Activated CD4-positive, alpha-beta T cell treated with anti-CD3 and anti-CD28 coated beads, Interleukin-2, amount 10 ng/mL, durations not matched to agents 7 days and 5 days (primary cell): Measurements from ENCODE around the gene TIMM22. TPM values are rescaled to one million over a fixed set of nuclear protein-coding genes. Genes with fewer than 3 reads are reported as not detected.
A peak's percentile ranks its signal among the peaks of the same experiment; 100 is the strongest.

Experiments
- CTCF ChIA-PET: fragments of 350-600 bp; sonication (Branson Sonifier 250); formaldehyde crosslinking; loops from one replicate; lab custom pipeline; 2021; ENCODE audit warnings: antibody characterized with exemption; lab: Charles Lee
- POLR2A ChIA-PET: fragments of 350-600 bp; sonication (Branson Sonifier 250); formaldehyde crosslinking; loops from one replicate; lab custom pipeline; 2021; ENCODE audit warnings: antibody characterized with exemption; lab: Charles Lee
- DNase-seq: peaks from one replicate; pipeline ENCODE4 v3.0.0-alpha.2; 2020
- H3K27ac Mint-ChIP-seq: one replicate; pipeline ENCODE4 v1.8.0; 2021; ENCODE audit warnings: mild to moderate bottlenecking, moderate library complexity, mixed read lengths
- H3K27me3 Mint-ChIP-seq: one replicate; pipeline ENCODE4 v1.8.0; 2021; ENCODE audit warnings: mixed read lengths
- H3K36me3 Mint-ChIP-seq: one replicate; pipeline ENCODE4 v1.8.0; 2021; ENCODE audit warnings: low read depth, mixed read lengths
- H3K4me1 Mint-ChIP-seq: one replicate; pipeline ENCODE4 v1.8.0; 2021; ENCODE audit warnings: mixed read lengths
- H3K4me3 Mint-ChIP-seq: one replicate; pipeline ENCODE4 v1.8.0; 2021; ENCODE audit warnings: mild to moderate bottlenecking, moderate library complexity, mixed read lengths
- H3K9me3 Mint-ChIP-seq: one replicate; pipeline ENCODE4 v1.8.0; 2021; ENCODE audit warnings: mixed read lengths
- total RNA-seq, 2 experiments: library from RNA; stranded (reverse); gene quantifications; one replicate each; pipeline ENCODE4 v1.2.3, GENCODE V29; 2021

TIMM22 gene
- total RNA-seq, 2 experiments from 2014 or later, result 8.4 to 9.2 TPM

DNA sequence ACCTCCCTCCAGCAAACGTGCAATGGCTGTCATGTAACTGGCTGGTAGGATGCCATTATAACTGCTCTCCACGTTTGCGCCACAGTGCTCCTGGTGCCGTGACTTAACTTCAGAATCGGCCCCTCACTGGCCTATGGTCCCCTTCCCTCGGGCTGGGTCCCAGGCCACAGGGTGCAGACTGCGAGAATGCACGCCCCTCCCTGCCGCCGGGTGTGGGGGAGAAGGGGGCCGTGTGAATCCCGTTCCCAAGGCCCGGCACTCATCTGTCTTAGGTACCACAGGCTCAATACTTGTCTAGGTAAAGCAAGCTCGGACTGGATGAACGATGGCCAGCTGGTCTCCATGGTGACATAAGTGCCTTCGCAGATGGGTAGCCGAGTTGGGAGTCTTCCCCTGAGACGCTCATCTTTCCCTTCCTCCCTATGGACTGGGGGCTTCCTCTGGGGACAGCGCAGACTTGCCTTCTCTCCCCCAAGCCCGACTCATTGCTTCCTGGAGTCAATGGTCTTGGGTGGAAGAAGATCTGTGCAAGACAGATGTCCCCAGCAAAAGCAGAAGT is 37.8 kb downstream of the TIMM22 start:
- Mint-ChIP-seq H3K36me3 (peaks cover 7% of the 10 kb centered on the region), H3K4me3 (no peak overlapping the region), H3K9me3 (no peaks in the 10 kb centered on the region), H3K27ac (no peak overlapping the region), H3K4me1 (no peaks in the 10 kb centered on the region), H3K27me3 (no peaks in the 10 kb centered on the region)
- ChIA-PET POLR2A (no interaction called here), CTCF (no interaction called here)
- DNase-seq, result no peak

DNA sequence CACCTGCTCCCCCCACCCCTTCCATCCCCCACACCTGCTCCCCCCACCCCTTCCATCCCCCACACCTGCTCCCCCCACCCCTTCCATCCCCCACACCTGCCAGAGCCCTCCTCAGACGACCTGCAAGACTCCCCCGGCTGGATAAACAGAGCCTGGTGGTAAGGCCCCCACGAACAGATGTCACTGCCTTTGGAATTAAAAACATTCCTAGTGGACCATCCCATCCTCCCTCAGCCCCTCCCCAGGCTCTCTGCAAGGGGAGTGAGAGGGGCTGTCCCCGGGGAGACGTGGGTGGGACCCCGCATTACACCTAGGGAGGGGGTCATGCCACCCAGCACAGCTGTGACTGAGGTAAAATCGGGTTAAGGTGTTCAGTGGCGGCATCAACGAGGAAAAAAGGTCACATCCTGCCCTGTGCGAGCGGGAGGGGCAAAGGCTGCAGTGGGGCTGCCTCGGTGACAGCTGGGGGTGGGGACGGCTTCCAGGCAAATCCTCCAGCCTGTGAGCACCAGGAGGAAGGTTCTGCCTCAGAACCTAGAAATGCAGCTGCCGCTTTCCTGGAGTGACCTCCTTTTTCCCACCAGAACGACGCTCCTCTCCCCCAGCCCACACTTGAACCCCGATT is 38.7 kb downstream of the TIMM22 start:
- no peaks in the 10 kb centered on the region for H3K9me3 Mint-ChIP-seq
- H3K36me3 Mint-ChIP-seq, result peaks cover 7% of the 10 kb centered on the region
- no peak for DNase-seq
- CTCF ChIA-PET, result no interaction called here
- no peak overlapping the region for H3K27ac Mint-ChIP-seq
- H3K4me3 Mint-ChIP-seq, result no peak overlapping the region
- POLR2A ChIA-PET, result no interaction called here
- no peaks in the 10 kb centered on the region for H3K27me3 Mint-ChIP-seq
- no peaks in the 10 kb centered on the region for H3K4me1 Mint-ChIP-seq

DNA sequence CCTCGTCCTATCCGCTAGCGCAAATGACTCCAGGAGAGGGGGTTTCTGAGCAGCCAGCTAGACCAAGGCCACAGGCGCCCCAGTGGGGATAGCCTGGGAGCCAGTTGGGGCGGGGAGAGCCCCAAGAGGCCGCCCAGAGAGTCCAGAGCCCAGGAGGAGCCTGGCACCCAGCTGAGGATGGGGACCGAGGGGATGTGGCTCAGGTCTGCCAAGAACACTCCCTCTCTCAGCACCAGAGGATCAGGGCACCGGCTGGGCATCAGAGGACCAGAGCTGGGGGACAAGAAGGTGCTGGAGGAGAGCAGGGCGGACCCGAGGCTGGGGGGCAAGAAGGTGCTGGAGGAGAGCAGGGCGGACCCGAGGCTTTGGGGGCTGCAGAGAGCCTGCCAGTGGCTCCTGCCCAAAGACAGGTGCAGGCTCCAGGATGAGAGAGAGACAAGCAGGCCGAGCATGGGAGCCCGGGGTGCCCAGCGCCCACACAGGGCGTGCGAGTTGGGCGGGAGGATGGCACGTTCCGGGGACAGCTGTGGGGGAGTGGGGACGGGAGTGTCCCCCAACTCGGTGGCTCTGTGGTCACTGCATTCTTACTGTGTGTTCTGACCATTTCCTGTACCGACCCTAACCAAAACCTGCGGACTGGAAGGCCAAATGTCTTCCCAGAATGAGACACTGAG is 39.4 kb downstream of the TIMM22 start:
- CTCF ChIA-PET, result interaction anchor here (0.6 kb wide), 1 partner anchor 49 kb away, joined by 4 read pairs; no protein-coding TSS in a partner anchor

DNA sequence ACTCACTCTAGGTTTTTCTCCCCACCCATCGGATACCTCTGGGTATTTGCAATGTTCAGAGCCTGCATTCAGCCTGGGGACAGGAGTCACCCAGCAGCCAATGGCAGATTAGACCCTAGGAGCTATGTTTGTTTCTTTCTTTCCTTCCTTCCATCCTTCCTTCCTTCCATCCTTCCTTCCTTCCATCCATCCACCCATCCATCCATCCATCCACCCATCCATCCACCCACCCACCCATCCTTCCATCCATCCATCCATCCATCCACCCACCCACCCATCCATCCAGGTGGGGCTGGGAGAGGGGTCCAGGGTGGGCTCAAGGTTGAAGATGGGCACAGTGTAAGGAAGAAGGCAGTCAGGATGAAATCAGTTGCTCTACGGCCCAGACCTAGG is 39.9 kb downstream of the TIMM22 start:
- H3K9me3 Mint-ChIP-seq, result no peaks in the 10 kb centered on the region
- H3K36me3 Mint-ChIP-seq, result peaks cover 9% of the 10 kb centered on the region
- CTCF ChIA-PET, result interaction anchor here (0.6 to 1.0 kb wide), 2 partner anchors 9 to 48 kb away, joined by 3 to 4 read pairs; no protein-coding TSS in a partner anchor

More for the DNA sequence above, 39.4 kb downstream of the TIMM22 start:
- no peaks in the 10 kb centered on the region for H3K27me3 Mint-ChIP-seq
- H3K36me3 Mint-ChIP-seq, result peaks cover 7% of the 10 kb centered on the region
- POLR2A ChIA-PET, result no interaction called here
- H3K4me1 Mint-ChIP-seq, result no peaks in the 10 kb centered on the region
- H3K9me3 Mint-ChIP-seq, result no peaks in the 10 kb centered on the region
- no peak overlapping the region for H3K4me3 Mint-ChIP-seq
- H3K27ac Mint-ChIP-seq, result peak overlapping the region; percentile 36
- DNase-seq, result no peak

DNA sequence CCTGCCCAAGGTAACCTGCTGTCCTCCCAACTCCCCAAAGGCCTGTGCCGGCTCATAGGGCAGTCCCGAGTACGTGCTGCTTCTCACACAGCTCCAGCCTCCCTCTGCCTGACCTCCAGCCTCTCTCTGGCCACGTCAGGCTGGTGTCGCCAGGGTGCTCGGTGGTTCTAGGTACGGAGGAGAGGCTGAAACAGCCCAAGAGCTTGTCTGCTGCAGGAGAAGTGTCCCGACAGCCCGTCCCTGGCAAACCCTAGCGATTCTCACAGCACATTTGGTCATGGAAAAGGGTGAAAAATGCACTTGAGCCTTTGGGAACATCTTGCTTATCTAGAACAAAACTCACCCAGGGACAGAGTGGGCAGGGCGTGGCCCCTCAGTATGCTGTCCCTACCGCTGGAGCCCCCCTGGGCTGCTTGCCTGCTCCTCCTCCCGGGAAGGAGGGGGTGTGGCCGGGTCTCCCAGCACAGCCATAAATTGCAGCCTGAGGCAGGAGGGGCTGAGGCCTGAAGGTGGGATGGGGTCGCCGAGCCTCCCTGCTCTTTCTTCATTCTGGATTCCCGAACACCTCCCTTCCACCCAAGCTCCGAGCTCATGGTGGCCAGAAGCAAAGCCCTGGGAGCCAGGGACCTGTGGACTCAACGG is 40.4 kb downstream of the TIMM22 start:
- H3K4me3 Mint-ChIP-seq, result no peak overlapping the region
- no peak overlapping the region for H3K27ac Mint-ChIP-seq
- CTCF ChIA-PET, result interaction anchor here (1.0 kb wide), 1 partner anchor 8 kb away, joined by 3 read pairs; no protein-coding TSS in a partner anchor
- no peaks in the 10 kb centered on the region for H3K27me3 Mint-ChIP-seq
- no peaks in the 10 kb centered on the region for H3K4me1 Mint-ChIP-seq
- POLR2A ChIA-PET, result no interaction called here
- no peaks in the 10 kb centered on the region for H3K9me3 Mint-ChIP-seq
- no peak for DNase-seq
- peaks cover 15% of the 10 kb centered on the region for H3K36me3 Mint-ChIP-seq

More for the DNA sequence above, 39.9 kb downstream of the TIMM22 start:
- POLR2A ChIA-PET, result no interaction called here
- Mint-ChIP-seq H3K27ac (peak overlapping the region; percentile 36), H3K27me3 (no peaks in the 10 kb centered on the region), H3K4me1 (no peaks in the 10 kb centered on the region), H3K4me3 (no peak overlapping the region)
- DNase-seq, result no peak

DNA sequence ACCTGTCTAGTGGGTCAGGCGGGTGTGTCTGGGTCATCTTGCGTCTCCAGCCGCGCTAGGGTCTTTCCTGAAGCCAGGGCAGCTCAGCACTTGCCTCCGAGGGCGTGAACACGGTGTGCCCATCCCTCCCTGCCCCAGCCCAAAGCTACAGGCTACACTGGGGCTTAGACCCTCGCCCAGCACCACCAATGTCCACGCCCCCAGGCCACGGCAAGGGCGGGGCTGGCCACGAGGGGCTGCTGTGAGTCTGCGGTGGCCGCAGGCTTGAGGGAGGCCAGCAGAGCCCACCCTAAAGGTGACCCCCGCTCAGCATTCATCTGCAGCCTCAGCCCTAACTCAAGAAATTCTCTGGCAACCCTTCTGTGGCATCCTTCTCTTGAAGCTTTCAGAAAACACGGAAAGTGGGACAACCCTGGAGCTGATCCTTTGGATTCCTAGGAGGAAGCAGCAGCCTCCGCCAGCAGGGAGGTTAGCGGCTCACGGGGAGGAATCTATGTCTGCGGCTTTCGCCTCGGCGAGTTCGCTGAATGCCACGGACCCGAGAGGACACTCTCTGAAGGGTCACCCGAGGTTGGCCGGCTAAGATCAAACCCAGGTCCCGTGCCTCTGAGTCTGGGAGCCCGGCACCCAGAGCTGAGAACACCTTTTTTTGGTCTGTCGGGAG is 41.7 kb downstream of the TIMM22 start:
- no peaks in the 10 kb centered on the region for H3K9me3 Mint-ChIP-seq
- ChIA-PET POLR2A (no interaction called here), CTCF (no interaction called here)
- H3K4me3 Mint-ChIP-seq, result no peak overlapping the region
- H3K4me1 Mint-ChIP-seq, result no peaks in the 10 kb centered on the region
- H3K27me3 Mint-ChIP-seq, result no peaks in the 10 kb centered on the region
- H3K27ac Mint-ChIP-seq, result no peak overlapping the region
- no peak for DNase-seq
- peaks cover 21% of the 10 kb centered on the region for H3K36me3 Mint-ChIP-seq

DNA sequence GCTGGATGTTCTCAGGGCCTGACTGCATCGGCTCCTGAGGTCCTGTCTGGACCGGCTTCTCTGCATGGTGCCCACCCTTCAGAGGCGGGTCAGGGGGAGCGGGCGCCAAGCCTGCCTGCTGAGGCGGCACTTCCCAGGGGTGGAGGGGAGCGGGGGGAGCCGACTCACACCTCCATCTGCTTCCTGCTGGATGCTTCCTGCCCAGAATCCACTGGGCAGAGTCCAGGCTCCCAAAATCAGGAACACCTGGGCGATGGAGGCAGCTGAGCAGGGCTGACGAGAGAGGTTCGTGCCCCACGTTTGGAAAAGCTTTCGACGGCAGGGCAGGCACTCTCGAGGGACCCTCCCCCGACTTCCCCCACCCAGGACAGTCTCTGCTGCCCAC is 42.2 kb downstream of the TIMM22 start:
- no peak overlapping the region for H3K4me3 Mint-ChIP-seq
- DNase-seq, result no peak
- H3K4me1 Mint-ChIP-seq, result no peaks in the 10 kb centered on the region
- no peaks in the 10 kb centered on the region for H3K27me3 Mint-ChIP-seq
- ChIA-PET CTCF (no interaction called here), POLR2A (no interaction called here)
- no peaks in the 10 kb centered on the region for H3K9me3 Mint-ChIP-seq
- no peak overlapping the region for H3K27ac Mint-ChIP-seq
- H3K36me3 Mint-ChIP-seq, result peaks cover 20% of the 10 kb centered on the region

DNA sequence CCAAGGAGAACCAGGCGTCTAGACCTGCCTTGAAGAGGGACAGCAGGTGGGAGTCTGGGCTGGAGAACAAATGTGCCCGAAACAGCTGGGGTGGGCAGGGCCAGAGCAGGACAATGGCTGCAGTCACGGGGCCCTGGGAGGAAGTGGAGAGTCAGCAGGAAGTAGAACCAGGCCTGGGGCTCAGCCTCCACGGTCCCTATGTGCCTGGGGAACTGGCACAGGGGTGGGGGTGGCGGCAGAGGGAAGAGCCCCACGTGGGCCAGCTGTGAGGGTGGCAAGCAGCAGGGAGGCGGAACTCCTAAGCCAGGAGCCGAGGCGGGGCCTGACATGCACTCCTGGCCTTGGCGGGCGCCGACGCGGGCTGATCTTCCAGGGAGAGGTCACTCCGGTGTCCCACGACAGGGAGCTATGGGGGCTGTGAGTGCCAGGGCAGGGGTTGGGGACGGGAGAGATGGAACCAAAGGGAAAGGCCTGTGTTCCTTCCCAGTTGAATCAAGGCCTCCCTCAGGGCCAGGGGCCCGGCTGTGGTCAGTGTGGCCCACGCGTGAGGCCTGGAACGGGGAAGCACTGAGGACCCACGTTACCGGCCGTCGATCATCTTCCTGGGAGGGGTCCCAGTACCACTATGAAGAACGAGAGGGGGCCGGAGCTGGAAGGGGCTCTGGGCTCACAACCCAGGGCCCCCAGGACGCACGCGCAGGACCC is 42.7 kb downstream of the TIMM22 start:
- no peaks in the 10 kb centered on the region for H3K9me3 Mint-ChIP-seq
- no peak overlapping the region for H3K27ac Mint-ChIP-seq
- CTCF ChIA-PET, result no interaction called here
- H3K4me1 Mint-ChIP-seq, result no peaks in the 10 kb centered on the region
- POLR2A ChIA-PET, result no interaction called here
- DNase-seq, result no peak
- no peak overlapping the region for H3K4me3 Mint-ChIP-seq
- no peaks in the 10 kb centered on the region for H3K27me3 Mint-ChIP-seq
- peaks cover 21% of the 10 kb centered on the region for H3K36me3 Mint-ChIP-seq

DNA sequence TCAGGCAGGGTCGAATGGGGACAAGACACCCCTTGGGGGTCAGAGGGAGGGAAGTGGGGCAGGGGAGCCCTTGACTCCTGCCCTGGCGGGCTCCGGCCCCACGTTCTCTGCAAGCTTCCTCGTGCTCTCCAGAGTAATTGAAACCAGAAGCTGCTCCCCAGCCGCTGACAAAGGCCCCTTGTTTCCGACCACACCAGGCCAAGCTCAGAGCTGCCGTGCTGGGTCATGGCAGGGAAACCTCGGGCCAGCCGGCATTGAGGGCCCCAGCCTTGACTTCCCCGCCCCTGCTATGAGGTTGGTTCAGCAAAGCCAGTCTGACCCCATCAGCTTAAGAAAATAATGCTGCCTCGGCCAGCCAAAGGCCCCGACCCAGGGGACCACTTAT is 43.3 kb downstream of the TIMM22 start:
- no peak overlapping the region for H3K27ac Mint-ChIP-seq
- no peaks in the 10 kb centered on the region for H3K9me3 Mint-ChIP-seq
- H3K4me1 Mint-ChIP-seq, result no peaks in the 10 kb centered on the region
- DNase-seq, result no peak
- ChIA-PET CTCF (no interaction called here), POLR2A (no interaction called here)
- H3K36me3 Mint-ChIP-seq, result peaks cover 26% of the 10 kb centered on the region
- no peaks in the 10 kb centered on the region for H3K27me3 Mint-ChIP-seq
- no peak overlapping the region for H3K4me3 Mint-ChIP-seq

DNA sequence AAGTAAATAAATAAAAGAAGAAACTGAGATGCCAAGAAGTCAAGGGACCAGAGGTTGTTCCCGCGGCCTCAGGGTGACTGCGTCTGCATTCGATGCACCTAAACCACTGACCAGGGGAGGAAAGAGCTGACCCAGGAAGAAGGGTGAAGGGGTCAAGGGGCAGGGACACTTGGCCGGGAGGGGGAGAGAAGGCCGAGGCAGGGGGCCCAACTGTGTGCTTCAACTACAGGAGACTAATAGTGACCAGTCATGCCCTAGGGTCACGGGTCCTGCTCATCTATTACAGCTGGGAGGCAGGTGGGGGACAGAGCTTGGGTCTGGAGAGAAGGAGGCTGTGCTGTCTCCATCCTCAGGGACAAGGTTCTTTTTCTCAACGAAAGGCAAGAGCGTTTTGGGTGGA is 44.8 kb downstream of the TIMM22 start:
- no peaks in the 10 kb centered on the region for H3K27me3 Mint-ChIP-seq
- CTCF ChIA-PET, result no interaction called here
- DNase-seq, result no peak
- no peaks in the 10 kb centered on the region for H3K4me1 Mint-ChIP-seq
- H3K36me3 Mint-ChIP-seq, result peaks cover 26% of the 10 kb centered on the region
- H3K27ac Mint-ChIP-seq, result no peak overlapping the region
- POLR2A ChIA-PET, result no interaction called here
- H3K4me3 Mint-ChIP-seq, result no peak overlapping the region
- no peaks in the 10 kb centered on the region for H3K9me3 Mint-ChIP-seq

DNA sequence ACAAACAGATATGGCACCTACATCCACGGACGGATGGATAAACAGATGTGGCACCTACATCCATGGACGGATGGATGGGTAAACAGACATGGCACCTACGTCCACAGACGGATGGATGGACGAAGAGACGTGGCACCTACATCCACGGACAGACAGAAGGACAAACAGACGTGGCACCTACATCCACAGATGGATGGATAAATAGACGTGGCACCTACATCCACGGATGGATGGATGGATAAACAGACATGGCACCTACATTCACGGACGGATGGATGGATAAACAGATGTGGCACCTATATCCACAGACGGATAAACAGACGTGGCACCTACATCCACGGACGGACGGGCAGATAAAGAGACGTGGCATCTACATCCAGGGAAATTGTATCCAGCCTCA is 45.6 kb downstream of the TIMM22 start:
- DNase-seq, result no peak
- Mint-ChIP-seq H3K4me3 (no peak overlapping the region), H3K36me3 (peaks cover 26% of the 10 kb centered on the region), H3K27me3 (no peaks in the 10 kb centered on the region), H3K27ac (no peak overlapping the region), H3K9me3 (no peaks in the 10 kb centered on the region), H3K4me1 (no peaks in the 10 kb centered on the region)
- ChIA-PET POLR2A (no interaction called here), CTCF (no interaction called here)

DNA sequence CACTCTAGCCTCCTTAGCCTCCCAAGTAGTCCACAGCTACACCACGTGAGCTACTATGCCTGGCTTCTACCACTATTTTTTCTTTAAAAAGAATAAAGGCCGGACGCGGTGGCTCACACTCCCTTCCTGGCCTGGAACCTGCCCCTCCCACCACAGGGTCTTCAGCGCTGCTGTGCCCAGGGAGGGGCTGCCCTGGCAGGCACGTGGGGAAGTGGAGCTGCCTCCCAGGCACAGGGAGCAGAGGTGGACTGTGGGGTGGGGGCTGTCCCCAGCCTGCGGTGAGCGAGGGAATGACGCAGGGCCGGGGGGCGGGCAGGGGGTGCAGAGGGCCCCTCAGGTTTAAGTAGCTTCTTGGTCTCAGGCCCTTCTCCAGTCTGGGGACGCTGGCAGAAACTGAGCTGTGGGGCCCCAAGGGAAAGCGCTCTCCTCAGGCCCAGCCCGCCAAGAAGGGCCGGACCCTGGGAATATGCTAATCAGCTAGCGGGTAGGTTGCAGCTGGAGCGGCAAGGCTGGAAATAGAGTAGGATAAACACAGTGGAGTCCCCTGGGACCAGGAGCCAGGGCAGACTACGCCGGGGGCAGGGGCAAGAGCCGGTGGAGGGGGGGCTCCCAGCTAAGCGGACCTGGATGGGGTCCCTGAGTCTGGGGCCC is 46.8 kb downstream of the TIMM22 start:
- CTCF ChIA-PET, result interaction anchor here (0.5 kb wide), 1 partner anchor 360 kb away, joined by 3 read pairs; no protein-coding TSS in a partner anchor
- Mint-ChIP-seq H3K4me1 (no peaks in the 10 kb centered on the region), H3K36me3 (peaks cover 21% of the 10 kb centered on the region), H3K4me3 (no peak overlapping the region), H3K27me3 (no peaks in the 10 kb centered on the region), H3K9me3 (no peaks in the 10 kb centered on the region), H3K27ac (no peak overlapping the region)
- DNase-seq, result no peak
- POLR2A ChIA-PET, result no interaction called here
